ENCODE results near the gene CTBP1.
A peak's percentile ranks its signal among the peaks of the same experiment; 100 is the strongest.

The CTBP1 gene

GRCh38 chr4:1244081-1244977 lies 4.6 kb downstream of the CTBP1 start:
- no peak overlapping the region for H2AFZ ChIP-seq (ENCODE audit: low read length)
- H2BK5ac ChIP-seq (ENCODE audit: low read length), result peak overlapping the region; percentile 29
- no peak for DNase-seq (ENCODE audit: low spot score)
- no peak overlapping the region for H3K18ac ChIP-seq (ENCODE audit: low read length)
- no CpG with 5 or more reads among the region's 33 CpGs for WGBS, 2 donors (ENCODE audit: extremely low coverage in 2 of 2, insufficient read length in 2 of 2, insufficient replicate concordance in 1 of 2)
- H2AK5ac ChIP-seq (ENCODE audit: low read depth, low read length), result no peak overlapping the region
- peak overlapping the region; percentile 98 for H3K23ac ChIP-seq (ENCODE audit: low read depth, low read length, poor library complexity)
- H3K4me2 ChIP-seq (ENCODE audit: insufficient read depth, low read length, poor library complexity, severe bottlenecking), result peak overlapping the region; percentile 11
- H2BK15ac ChIP-seq (ENCODE audit: low read length), result no peak overlapping the region
- H3K27me3 ChIP-seq (ENCODE audit: control insufficient read depth in 3 of 3, insufficient read depth in 3 of 3, low read depth in 1 of 3, low read length in 3 of 3), result no peaks in the 10 kb centered on the region
- peaks cover 11 to 12% of the 10 kb centered on the region in 2 donors for H3K4me1 ChIP-seq (ENCODE audit: control insufficient read depth in 2 of 2, insufficient read depth in 1 of 2, low read depth in 1 of 2, low read length in 2 of 2)
- no peak overlapping the region for H3K4ac ChIP-seq (ENCODE audit: low read length)
- H3K9ac ChIP-seq (ENCODE audit: low read depth, low read length, poor library complexity), result peak overlapping the region; percentile 21
- H3K36me3 ChIP-seq (replicated peaks in 1 of 2; ENCODE audit: control insufficient read depth in 2 of 2, insufficient read depth in 2 of 2, low read length in 2 of 2), result peaks cover 22 to 60% of the 10 kb centered on the region in 2 donors
- no peaks in the 10 kb centered on the region for H3K9me3 ChIP-seq (replicated peaks in 1 of 2; ENCODE audit: control insufficient read depth in 2 of 2, insufficient read depth in 1 of 2, low read depth in 1 of 2, low read length in 2 of 2)
- no peak overlapping the region for H4K91ac ChIP-seq (ENCODE audit: low read depth, low read length, poor library complexity)
- H2BK12ac ChIP-seq (ENCODE audit: low read length), result no peak overlapping the region
- H3K4me3 ChIP-seq (ENCODE audit: low read length in 2 of 2), result no peak overlapping the region
- H4K8ac ChIP-seq (ENCODE audit: low read depth, low read length), result no peak overlapping the region
- no peak overlapping the region for H3K27ac ChIP-seq (replicated peaks; ENCODE audit: low read length)
- H3K79me1 ChIP-seq (ENCODE audit: low read depth, low read length), result peaks cover 52% of the 10 kb centered on the region
- H2BK120ac ChIP-seq (ENCODE audit: low read depth, low read length), result no peak overlapping the region
- peak overlapping the region; percentile 56 for H3K14ac ChIP-seq (ENCODE audit: low read length)

DNA sequence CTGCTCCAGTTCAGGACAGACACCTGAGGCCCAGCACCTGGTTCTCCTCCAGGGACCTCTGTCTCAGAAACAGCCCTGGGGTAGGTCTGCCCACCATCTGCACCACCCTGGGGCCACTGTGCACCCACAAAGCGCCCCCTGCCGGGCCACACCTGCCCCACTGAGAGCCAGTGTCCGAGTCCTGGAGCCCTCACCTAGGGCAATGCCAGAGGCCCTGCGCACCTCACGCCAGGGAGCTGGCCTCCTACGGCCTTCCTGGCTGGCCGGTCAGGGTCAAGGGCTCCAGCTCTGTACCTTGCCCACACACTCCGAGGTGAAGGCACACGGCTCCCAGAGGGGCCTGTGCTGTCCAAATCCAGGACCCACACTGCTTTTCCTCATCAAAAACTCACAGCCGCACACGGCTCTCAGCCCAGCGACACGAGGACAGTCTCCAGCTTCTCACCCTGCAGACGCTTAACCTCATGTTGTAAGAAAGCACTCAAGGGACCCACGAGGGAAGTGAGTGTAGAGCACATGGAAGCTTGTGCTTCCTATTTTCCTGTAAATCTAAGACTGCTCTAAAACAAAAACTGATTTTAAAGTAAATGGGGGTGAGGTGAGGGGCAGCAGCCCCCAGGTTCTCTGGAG lies 5.4 kb downstream of the CTBP1 start:
- Histone ChIP-seq H3K4me2 (ENCODE audit: insufficient read depth, low read length, poor library complexity, severe bottlenecking) (no peak overlapping the region), H4K8ac (ENCODE audit: low read depth, low read length) (no peak overlapping the region), H3K23ac (ENCODE audit: low read depth, low read length, poor library complexity) (peak overlapping the region; percentile 91), H3K27me3 (ENCODE audit: control insufficient read depth in 3 of 3, insufficient read depth in 3 of 3, low read depth in 1 of 3, low read length in 3 of 3) (no peaks in the 10 kb centered on the region), H3K36me3 (replicated peaks in 1 of 2; ENCODE audit: control insufficient read depth in 2 of 2, insufficient read depth in 2 of 2, low read length in 2 of 2) (peaks cover 27 to 67% of the 10 kb centered on the region in 2 donors), H2AK5ac (ENCODE audit: low read depth, low read length) (no peak overlapping the region), H3K9ac (ENCODE audit: low read depth, low read length, poor library complexity) (no peak overlapping the region), H2AFZ (ENCODE audit: low read length) (no peak overlapping the region), H3K4ac (ENCODE audit: low read length) (no peak overlapping the region), H3K9me3 (replicated peaks in 1 of 2; ENCODE audit: control insufficient read depth in 2 of 2, insufficient read depth in 1 of 2, low read depth in 1 of 2, low read length in 2 of 2) (no peaks in the 10 kb centered on the region), H3K4me1 (ENCODE audit: control insufficient read depth in 2 of 2, insufficient read depth in 1 of 2, low read depth in 1 of 2, low read length in 2 of 2) (peaks cover 11 to 12% of the 10 kb centered on the region in 2 donors), H2BK120ac (ENCODE audit: low read depth, low read length) (no peak overlapping the region), H4K91ac (ENCODE audit: low read depth, low read length, poor library complexity) (no peak overlapping the region), H2BK15ac (ENCODE audit: low read length) (no peak overlapping the region), H3K79me1 (ENCODE audit: low read depth, low read length) (peaks cover 56% of the 10 kb centered on the region), H3K14ac (ENCODE audit: low read length) (peak overlapping the region; percentile 82), H2BK12ac (ENCODE audit: low read length) (no peak overlapping the region), H2BK5ac (ENCODE audit: low read length) (no peak overlapping the region), H3K27ac (replicated peaks; ENCODE audit: low read length) (no peak overlapping the region), H3K4me3 (ENCODE audit: low read length in 2 of 2) (no peak overlapping the region), H3K18ac (ENCODE audit: low read length) (no peak overlapping the region)
- WGBS, 2 donors (ENCODE audit: extremely low coverage in 2 of 2, insufficient read length in 2 of 2, insufficient replicate concordance in 1 of 2), result no CpG with 5 or more reads among the region's 15 CpGs
- DNase-seq (ENCODE audit: low spot score), result no peak

- Histone ChIP-seq H3K27ac (replicated peaks; ENCODE audit: low read length) (no peak overlapping the region), H3K79me1 (ENCODE audit: low read depth, low read length) (peaks cover 57% of the 10 kb centered on the region), H2BK15ac (ENCODE audit: low read length) (no peak overlapping the region), H3K4me3 (ENCODE audit: low read length in 2 of 2) (no peak overlapping the region), H3K36me3 (replicated peaks in 1 of 2; ENCODE audit: control insufficient read depth in 2 of 2, insufficient read depth in 2 of 2, low read length in 2 of 2) (peaks cover 31 to 75% of the 10 kb centered on the region in 2 donors), H3K9ac (ENCODE audit: low read depth, low read length, poor library complexity) (peak overlapping the region; percentile 60), H4K91ac (ENCODE audit: low read depth, low read length, poor library complexity) (no peak overlapping the region), H3K9me3 (replicated peaks in 1 of 2; ENCODE audit: control insufficient read depth in 2 of 2, insufficient read depth in 1 of 2, low read depth in 1 of 2, low read length in 2 of 2) (no peaks in the 10 kb centered on the region), H2AK5ac (ENCODE audit: low read depth, low read length) (no peak overlapping the region), H2AFZ (ENCODE audit: low read length) (no peak overlapping the region), H3K18ac (ENCODE audit: low read length) (no peak overlapping the region), H3K4me1 (ENCODE audit: control insufficient read depth in 2 of 2, insufficient read depth in 1 of 2, low read depth in 1 of 2, low read length in 2 of 2) (peaks cover 11 to 12% of the 10 kb centered on the region in 2 donors), H3K4me2 (ENCODE audit: insufficient read depth, low read length, poor library complexity, severe bottlenecking) (no peak overlapping the region), H3K14ac (ENCODE audit: low read length) (peak overlapping the region; percentile 82), H3K4ac (ENCODE audit: low read length) (no peak overlapping the region), H3K27me3 (ENCODE audit: control insufficient read depth in 3 of 3, insufficient read depth in 3 of 3, low read depth in 1 of 3, low read length in 3 of 3) (no peaks in the 10 kb centered on the region), H4K8ac (ENCODE audit: low read depth, low read length) (no peak overlapping the region), H2BK12ac (ENCODE audit: low read length) (no peak overlapping the region), H2BK120ac (ENCODE audit: low read depth, low read length) (no peak overlapping the region), H3K23ac (ENCODE audit: low read depth, low read length, poor library complexity) (peak overlapping the region; percentile 91), H2BK5ac (ENCODE audit: low read length) (no peak overlapping the region)
- no CpG with 5 or more reads among the region's 30 CpGs for WGBS, 2 donors (ENCODE audit: extremely low coverage in 2 of 2, insufficient read length in 2 of 2, insufficient replicate concordance in 1 of 2)
- DNase-seq (ENCODE audit: low spot score), result no peak
Observed at GRCh38 chr4:1242506-1243450, 6.2 kb downstream of the CTBP1 start.

All from neuronal stem cell (in vitro differentiated cells).